PFSK-1 (cell line): ENCODE measurements around the gene SORT1.

Source experiments
- FOXP2 ChIP-seq: optimal IDR thresholded peaks from 2 replicates; pipeline ENCODE3; 2011; ENCODE audit warnings: borderline replicate concordance, control low read depth, inconsistent platforms; ENCODE audit not compliant: insufficient read depth; ENCODE audit errors: extremely low read length, extremely low read depth
- POLR2AphosphoS5 ChIP-seq: IDR thresholded peaks from 2 replicates; pipeline ENCODE4 v1.6.1; 2012; ENCODE audit warnings: low read depth, mild to moderate bottlenecking, control low read depth, low read length, moderate library complexity
- SIN3A ChIP-seq: IDR thresholded peaks from 2 replicates; pipeline ENCODE4 v1.6.1; 2012; ENCODE audit warnings: mild to moderate bottlenecking, low read length, moderate library complexity, borderline replicate concordance; ENCODE audit not compliant: insufficient read depth
- TAF1 ChIP-seq: IDR thresholded peaks from 2 replicates; pipeline ENCODE4 v1.6.1; 2012; ENCODE audit warnings: low read length, control low read depth, borderline replicate concordance; ENCODE audit not compliant: insufficient read depth
- TF ChIP-seq, protein P1 (sequence below), 2 experiments: IDR thresholded peaks; 2 replicates each; pipeline versions ENCODE4 v1.6.1 to v1.8.0; 2011 to 2012; ENCODE audit warnings: low read depth in 2 of 2, low read length in 2 of 2, control low read depth in 1 of 2, inconsistent platforms in 1 of 2, mild to moderate bottlenecking in 1 of 2, moderate library complexity in 1 of 2; ENCODE audit not compliant: insufficient read depth in 1 of 2

The SORT1 gene

DNA sequence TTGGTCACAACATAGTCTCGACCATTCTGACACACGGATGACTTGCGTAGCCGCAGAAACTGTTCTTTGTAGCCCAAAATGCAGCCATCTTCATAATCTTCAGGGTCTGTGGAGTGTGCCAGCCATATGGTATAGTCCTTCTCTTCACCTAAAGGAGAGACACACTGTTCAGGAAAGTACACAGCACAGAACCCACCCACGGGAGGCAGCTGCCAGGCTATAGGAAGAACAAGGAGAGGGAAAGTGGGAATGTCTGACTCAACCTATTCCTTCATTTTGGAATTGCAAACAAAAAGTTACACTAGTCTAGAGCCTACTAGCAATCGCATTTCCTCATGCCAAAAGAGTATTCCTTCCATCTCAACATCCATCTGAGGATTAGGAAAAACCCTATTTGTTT, 74.7 kb downstream of the SORT1 start:
- TF ChIP-seq, protein P1, sequence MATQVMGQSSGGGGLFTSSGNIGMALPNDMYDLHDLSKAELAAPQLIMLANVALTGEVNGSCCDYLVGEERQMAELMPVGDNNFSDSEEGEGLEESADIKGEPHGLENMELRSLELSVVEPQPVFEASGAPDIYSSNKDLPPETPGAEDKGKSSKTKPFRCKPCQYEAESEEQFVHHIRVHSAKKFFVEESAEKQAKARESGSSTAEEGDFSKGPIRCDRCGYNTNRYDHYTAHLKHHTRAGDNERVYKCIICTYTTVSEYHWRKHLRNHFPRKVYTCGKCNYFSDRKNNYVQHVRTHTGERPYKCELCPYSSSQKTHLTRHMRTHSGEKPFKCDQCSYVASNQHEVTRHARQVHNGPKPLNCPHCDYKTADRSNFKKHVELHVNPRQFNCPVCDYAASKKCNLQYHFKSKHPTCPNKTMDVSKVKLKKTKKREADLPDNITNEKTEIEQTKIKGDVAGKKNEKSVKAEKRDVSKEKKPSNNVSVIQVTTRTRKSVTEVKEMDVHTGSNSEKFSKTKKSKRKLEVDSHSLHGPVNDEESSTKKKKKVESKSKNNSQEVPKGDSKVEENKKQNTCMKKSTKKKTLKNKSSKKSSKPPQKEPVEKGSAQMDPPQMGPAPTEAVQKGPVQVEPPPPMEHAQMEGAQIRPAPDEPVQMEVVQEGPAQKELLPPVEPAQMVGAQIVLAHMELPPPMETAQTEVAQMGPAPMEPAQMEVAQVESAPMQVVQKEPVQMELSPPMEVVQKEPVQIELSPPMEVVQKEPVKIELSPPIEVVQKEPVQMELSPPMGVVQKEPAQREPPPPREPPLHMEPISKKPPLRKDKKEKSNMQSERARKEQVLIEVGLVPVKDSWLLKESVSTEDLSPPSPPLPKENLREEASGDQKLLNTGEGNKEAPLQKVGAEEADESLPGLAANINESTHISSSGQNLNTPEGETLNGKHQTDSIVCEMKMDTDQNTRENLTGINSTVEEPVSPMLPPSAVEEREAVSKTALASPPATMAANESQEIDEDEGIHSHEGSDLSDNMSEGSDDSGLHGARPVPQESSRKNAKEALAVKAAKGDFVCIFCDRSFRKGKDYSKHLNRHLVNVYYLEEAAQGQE (IDR thresholded peaks at IDR 0.05; ENCODE audit: insufficient read depth in 1 of 2, low read depth in 2 of 2, low read length in 2 of 2) = no peak
- TF ChIP-seq POLR2AphosphoS5 = no peak
- TF ChIP-seq TAF1 = no peak
- no peak for TF ChIP-seq FOXP2
- no peak for TF ChIP-seq SIN3A

DNA sequence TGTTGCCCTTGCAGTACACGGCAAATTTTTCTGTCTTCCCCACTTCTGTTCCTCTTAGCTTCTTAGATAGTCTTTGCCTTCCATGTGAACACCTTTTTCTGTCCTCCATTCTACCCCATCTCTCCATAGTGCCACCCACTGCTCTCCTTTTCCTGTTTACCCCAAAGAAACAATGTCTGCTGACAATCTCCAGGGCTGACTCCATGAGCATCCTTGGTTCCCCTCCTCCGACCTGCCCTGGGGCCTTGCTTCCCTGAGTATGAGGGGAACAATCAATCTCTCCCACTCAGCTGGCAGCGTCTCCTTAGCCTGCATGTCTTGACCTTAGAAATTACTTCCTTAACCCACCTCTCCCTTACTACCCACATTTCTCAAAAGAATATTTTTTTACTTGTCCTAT, 78.6 kb downstream of the SORT1 start:
- no peak for TF ChIP-seq POLR2AphosphoS5
- no peak for TF ChIP-seq TAF1
- TF ChIP-seq FOXP2 = no peak
- TF ChIP-seq SIN3A = no peak
- TF ChIP-seq, protein P1 (IDR thresholded peaks at IDR 0.05; ENCODE audit: insufficient read depth in 1 of 2, low read depth in 2 of 2, low read length in 2 of 2) = no peak

DNA sequence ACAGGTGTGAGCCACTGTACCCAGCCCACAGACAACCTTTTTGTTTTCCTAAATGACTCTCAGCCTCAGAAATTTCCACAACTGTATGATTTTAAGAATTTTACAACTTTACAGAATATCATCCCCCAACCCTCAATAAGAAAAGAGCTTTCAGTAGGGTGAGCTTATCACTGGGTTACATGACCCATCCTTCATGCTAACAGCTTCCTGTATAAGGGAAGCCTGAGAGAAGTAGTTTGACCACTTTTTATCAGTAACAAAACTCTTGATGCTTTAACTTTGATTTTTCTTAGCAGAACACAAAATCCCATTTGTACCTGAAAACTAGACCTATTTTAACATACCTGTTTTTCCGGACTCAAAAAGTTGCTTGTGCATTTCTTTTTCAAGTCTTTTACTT, 81.2 kb downstream of the SORT1 start:
- TF ChIP-seq FOXP2 (no peak), TAF1 (no peak), SIN3A (no peak), POLR2AphosphoS5 (no peak)
- TF ChIP-seq, protein P1 (IDR thresholded peaks at IDR 0.05; ENCODE audit: insufficient read depth in 1 of 2, low read depth in 2 of 2, low read length in 2 of 2) = no peak

DNA sequence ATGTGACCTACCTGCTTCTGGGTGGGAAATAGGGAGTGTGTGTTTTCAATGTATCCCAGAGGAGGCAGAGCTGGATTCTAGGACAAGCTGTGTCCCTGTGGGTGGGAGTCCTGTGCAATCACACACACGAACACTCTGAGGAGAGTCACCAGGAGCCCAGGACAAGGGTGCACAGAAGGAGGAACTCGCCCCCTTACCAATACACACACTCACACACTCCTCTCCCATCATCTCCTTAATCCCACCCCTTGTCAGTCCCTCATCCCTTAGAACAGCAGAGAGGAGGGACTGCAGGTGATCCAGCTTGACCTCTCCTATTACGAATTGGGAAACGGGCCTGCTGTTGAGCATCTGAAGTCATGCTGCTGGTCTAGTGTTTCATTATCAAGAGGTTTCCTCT, 82.4 kb downstream of the SORT1 start:
- TF ChIP-seq POLR2AphosphoS5 = no peak
- TF ChIP-seq, protein P1 (IDR thresholded peaks at IDR 0.05; ENCODE audit: insufficient read depth in 1 of 2, low read depth in 2 of 2, low read length in 2 of 2) = no peak
- TF ChIP-seq SIN3A = no peak
- no peak for TF ChIP-seq TAF1
- TF ChIP-seq FOXP2 = no peak

DNA sequence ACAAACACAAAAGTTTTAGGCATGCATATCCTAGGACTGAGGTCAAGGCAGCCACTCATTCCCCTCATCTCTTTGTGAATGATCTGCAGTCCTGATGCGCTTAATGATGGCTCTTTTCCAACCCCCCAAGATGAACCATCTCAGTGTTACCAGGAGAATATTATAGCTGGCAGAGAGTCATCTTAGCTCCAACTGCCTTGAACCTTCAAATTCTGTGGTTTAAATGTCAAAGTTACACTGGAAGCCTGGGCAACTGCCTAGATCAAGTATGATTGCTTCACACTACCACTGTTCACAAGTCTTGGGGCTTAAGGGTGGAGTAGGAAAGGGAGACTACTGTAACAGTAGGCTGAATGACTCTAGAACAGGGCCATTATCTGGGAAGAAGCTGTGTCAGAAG, 82.9 kb downstream of the SORT1 start:
- no peak for TF ChIP-seq FOXP2
- TF ChIP-seq, protein P1 (IDR thresholded peaks at IDR 0.05; ENCODE audit: insufficient read depth in 1 of 2, low read depth in 2 of 2, low read length in 2 of 2) = no peak
- no peak for TF ChIP-seq POLR2AphosphoS5
- TF ChIP-seq TAF1 = no peak
- no peak for TF ChIP-seq SIN3A
